Esophagus squamous epithelium (tissue), 5 donors: Measurements from ENCODE around the gene SULT1E1. TPM values are rescaled to one million over a fixed set of nuclear protein-coding genes. Genes with fewer than 3 reads are reported as not detected.

Source experiments
- DNase-seq: peaks from one replicate; lab custom pipeline; 2025; lab: John Stamatoyannopoulos, UW
- H3K27ac ChIP-seq, 4 donors: fragments of 200-600 bp; sonication (generic); one replicate each; pipeline ENCODE4 v1.5.1; 2016 to 2019; ENCODE audit warnings: mild to moderate bottlenecking in 1 of 4
- H3K27me3 ChIP-seq, 4 donors: fragments of 200-600 bp; sonication (generic); 1 replicate in 3 of 4; 2 replicates in 1 of 4; pipeline versions ENCODE4 v1.5.1 to v1.6.0; 2017 to 2021; ENCODE audit warnings: antibody characterized with exemption in 1 of 4
- H3K36me3 ChIP-seq, 3 donors: fragments of 200-600 bp; sonication (generic); one replicate each; pipeline ENCODE4 v1.5.1; 2016 to 2019
- H3K4me1 ChIP-seq, 3 donors: fragments of 200-600 bp; sonication (generic); one replicate each; pipeline ENCODE4 v1.5.1; 2017 to 2019
- H3K4me3 ChIP-seq, 4 donors: fragments of 200-600 bp; sonication (generic); 1 replicate in 3 of 4; 2 replicates in 1 of 4; pipeline ENCODE4 v1.5.1; 2016 to 2019; ENCODE audit warnings: mild to moderate bottlenecking in 2 of 4, moderate library complexity in 1 of 4
- H3K9me3 ChIP-seq, 3 donors: fragments of 200-600 bp; sonication (generic); one replicate each; pipeline ENCODE4 v1.5.1; 2016 to 2019
- POLR2A ChIP-seq, 4 donors: fragments of 450-650 bp; IDR thresholded peaks; one replicate each; pipeline ENCODE4 v1.6.1; 2017; ENCODE audit warnings: antibody characterized with exemption in 4 of 4, mild to moderate bottlenecking in 4 of 4, moderate library complexity in 3 of 4
- WGBS, 2 donors: methylation state at CpG; one replicate each; pipeline ENCODE4 v1.1.5; 2018; 5-methylcytosine and 5-hydroxymethylcytosine counted together
- intact Hi-C: fragments of 100-400 bp; cut with DNase I; formaldehyde crosslinking; loops from one replicate; pipeline ENCODE4 v1.15.0; 2022
- total RNA-seq, 4 donors: library from RNA; depleted of rRNA; stranded (reverse); fragments of >200 nt; gene quantifications; one replicate each; pipeline ENCODE4 v1.1.0, GENCODE V29; 2016
- TF ChIP-seq, protein P1 (sequence below), 6 experiments: fragments of 450-650 bp in 4 of 6; fragments of 200-600 bp in 2 of 6; sonication (generic) in 2 of 6; IDR thresholded peaks; one replicate each; pipeline ENCODE4 v1.5.1; 2016 to 2019; ENCODE audit warnings: antibody characterized with exemption in 6 of 6, mild to moderate bottlenecking in 4 of 6, moderate library complexity in 4 of 6
- donor health status: DM: yes; HTN: yes; CAD: no.

The SULT1E1 gene
- total RNA-seq, 4 donors from 2014 or later = 0.61 to 13.5 TPM; not detected in 2

DNA sequence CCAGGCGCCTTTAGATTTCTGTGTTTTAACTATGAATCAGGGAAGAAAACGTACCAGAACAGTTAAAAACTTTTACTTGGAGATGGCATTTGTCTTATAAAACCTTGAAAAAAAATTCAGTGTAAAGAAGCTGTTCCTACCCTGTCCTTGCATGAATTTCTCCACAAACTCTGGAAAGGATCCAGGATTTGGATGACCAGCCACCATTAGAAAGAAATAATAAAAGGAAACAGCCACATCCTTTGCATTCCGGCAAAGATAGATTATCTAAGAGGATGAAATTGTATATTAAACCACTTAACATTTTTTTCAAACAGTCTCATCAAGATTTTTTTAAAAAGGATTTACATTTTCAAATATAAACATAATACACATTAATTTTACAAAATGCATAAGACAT, 10.6 kb downstream of the SULT1E1 start:
- Histone ChIP-seq H3K36me3 (no peaks in the 10 kb centered on the region), H3K9me3 (no peaks in the 10 kb centered on the region), H3K4me3 (no peak overlapping the region), H3K27ac (no peak overlapping the region), H3K4me1 (no peaks in the 10 kb centered on the region), H3K27me3 (no peaks in the 10 kb centered on the region)
- WGBS, 2 donors = 67 to 75% methylated on average over 3 of the region's 3 CpGs
- no peak for DNase-seq
- intact Hi-C loops = no loop called here
- no peak for TF ChIP-seq POLR2A (IDR thresholded peaks at IDR 0.05)
- TF ChIP-seq, protein P1, sequence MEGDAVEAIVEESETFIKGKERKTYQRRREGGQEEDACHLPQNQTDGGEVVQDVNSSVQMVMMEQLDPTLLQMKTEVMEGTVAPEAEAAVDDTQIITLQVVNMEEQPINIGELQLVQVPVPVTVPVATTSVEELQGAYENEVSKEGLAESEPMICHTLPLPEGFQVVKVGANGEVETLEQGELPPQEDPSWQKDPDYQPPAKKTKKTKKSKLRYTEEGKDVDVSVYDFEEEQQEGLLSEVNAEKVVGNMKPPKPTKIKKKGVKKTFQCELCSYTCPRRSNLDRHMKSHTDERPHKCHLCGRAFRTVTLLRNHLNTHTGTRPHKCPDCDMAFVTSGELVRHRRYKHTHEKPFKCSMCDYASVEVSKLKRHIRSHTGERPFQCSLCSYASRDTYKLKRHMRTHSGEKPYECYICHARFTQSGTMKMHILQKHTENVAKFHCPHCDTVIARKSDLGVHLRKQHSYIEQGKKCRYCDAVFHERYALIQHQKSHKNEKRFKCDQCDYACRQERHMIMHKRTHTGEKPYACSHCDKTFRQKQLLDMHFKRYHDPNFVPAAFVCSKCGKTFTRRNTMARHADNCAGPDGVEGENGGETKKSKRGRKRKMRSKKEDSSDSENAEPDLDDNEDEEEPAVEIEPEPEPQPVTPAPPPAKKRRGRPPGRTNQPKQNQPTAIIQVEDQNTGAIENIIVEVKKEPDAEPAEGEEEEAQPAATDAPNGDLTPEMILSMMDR (IDR thresholded peaks at IDR 0.05) = no peak

DNA sequence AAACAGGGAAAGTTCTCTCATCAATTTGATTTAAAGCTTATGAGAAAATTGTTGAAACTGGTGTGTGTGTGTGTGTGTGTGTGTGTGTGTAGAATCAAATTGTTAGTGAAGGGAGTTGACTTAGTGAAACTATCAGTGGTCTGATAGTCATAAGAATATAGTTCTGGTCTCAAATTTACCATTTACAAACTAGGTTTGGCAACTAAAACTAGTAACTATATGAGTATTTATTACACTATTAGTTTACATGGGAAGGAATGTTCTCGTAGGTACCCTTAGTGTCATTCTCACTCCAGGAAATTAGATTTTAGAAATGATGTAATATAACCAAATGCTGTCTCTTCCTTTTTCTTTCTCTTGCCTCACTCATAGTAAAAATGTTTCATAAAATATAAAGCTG, 11.9 kb downstream of the SULT1E1 start:
- TF ChIP-seq, protein P1 (IDR thresholded peaks at IDR 0.05) = no peak
- no peak for TF ChIP-seq POLR2A (IDR thresholded peaks at IDR 0.05)
- no peaks in the 10 kb centered on the region for H3K36me3 ChIP-seq
- no peaks in the 10 kb centered on the region for H3K27me3 ChIP-seq
- H3K27ac ChIP-seq = no peak overlapping the region
- no peaks in the 10 kb centered on the region for H3K9me3 ChIP-seq
- DNase-seq = no peak
- H3K4me1 ChIP-seq = no peaks in the 10 kb centered on the region
- no peak overlapping the region for H3K4me3 ChIP-seq
- intact Hi-C loops = no loop called here
- WGBS, 2 donors = 69 to 71% methylated on average over 1 of the region's 1 CpG

- 42 to 63% methylated on average over 4 of the region's 4 CpGs for WGBS, 2 donors
Measured at GRCh38 chr4:69843932-69844331, 16.0 kb downstream of the SULT1E1 start.

GRCh38 chr4:69843301-69843700, 16.6 kb downstream of the SULT1E1 start:
- no peaks in the 10 kb centered on the region for H3K36me3 ChIP-seq
- no peaks in the 10 kb centered on the region for H3K9me3 ChIP-seq
- intact Hi-C loops = no loop called here
- no peak for DNase-seq
- H3K27me3 ChIP-seq = no peaks in the 10 kb centered on the region
- TF ChIP-seq POLR2A (IDR thresholded peaks at IDR 0.05) = no peak
- TF ChIP-seq, protein P1 (IDR thresholded peaks at IDR 0.05) = no peak
- H3K4me3 ChIP-seq = no peak overlapping the region
- WGBS, 2 donors = 0% methylated on average over 1 of the region's 1 CpG
- no peaks in the 10 kb centered on the region for H3K4me1 ChIP-seq
- no peak overlapping the region for H3K27ac ChIP-seq

More at GRCh38 chr4:69843932-69844331, 16.0 kb downstream of the SULT1E1 start:
- TF ChIP-seq, protein P1 (IDR thresholded peaks at IDR 0.05) = no peak
- TF ChIP-seq POLR2A (IDR thresholded peaks at IDR 0.05) = no peak
- intact Hi-C loops = no loop called here
- H3K4me1 ChIP-seq = no peaks in the 10 kb centered on the region
- H3K4me3 ChIP-seq = no peak overlapping the region
- H3K9me3 ChIP-seq = no peaks in the 10 kb centered on the region
- no peaks in the 10 kb centered on the region for H3K27me3 ChIP-seq
- H3K27ac ChIP-seq = no peak overlapping the region
- no peaks in the 10 kb centered on the region for H3K36me3 ChIP-seq
- no peak for DNase-seq

DNA sequence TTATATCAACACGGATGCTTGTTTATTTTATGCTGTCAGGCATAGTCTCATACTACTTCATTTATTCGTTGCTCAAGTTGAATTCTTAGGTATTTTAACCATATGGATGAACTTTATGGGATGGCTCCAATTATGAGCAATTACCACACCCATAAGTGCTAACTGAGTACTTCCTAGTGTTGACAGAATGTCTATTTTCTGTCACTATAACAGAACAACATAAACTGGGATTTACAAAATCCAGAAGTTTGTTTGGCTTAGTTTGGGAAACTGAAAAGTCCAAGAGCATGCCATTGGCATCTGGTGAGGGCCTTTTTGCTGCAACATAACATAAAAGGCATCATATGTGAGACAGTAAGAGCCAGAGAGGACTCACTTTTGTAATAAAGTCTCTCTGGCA, 21.0 kb downstream of the SULT1E1 start:
- Histone ChIP-seq H3K36me3 (no peaks in the 10 kb centered on the region), H3K27ac (no peak overlapping the region), H3K9me3 (no peaks in the 10 kb centered on the region), H3K27me3 (no peaks in the 10 kb centered on the region), H3K4me3 (no peak overlapping the region), H3K4me1 (peaks cover 0 to 4% (median 0%) of the 10 kb centered on the region in 3 donors)
- TF ChIP-seq POLR2A (IDR thresholded peaks at IDR 0.05) = no peak
- TF ChIP-seq, protein P1 (IDR thresholded peaks at IDR 0.05) = no peak
- 64 to 66% methylated on average over 2 of the region's 2 CpGs for WGBS, 2 donors
- intact Hi-C loops = no loop called here
- DNase-seq = no peak
